ENCODE measurements around the gene NCAPD2.
"Not testable (repeated sequence)": the region's sequence is repeated elsewhere in the genome, so short reads cannot be mapped to it uniquely, and the experiment has no call there.

Gene NCAPD2

DNA sequence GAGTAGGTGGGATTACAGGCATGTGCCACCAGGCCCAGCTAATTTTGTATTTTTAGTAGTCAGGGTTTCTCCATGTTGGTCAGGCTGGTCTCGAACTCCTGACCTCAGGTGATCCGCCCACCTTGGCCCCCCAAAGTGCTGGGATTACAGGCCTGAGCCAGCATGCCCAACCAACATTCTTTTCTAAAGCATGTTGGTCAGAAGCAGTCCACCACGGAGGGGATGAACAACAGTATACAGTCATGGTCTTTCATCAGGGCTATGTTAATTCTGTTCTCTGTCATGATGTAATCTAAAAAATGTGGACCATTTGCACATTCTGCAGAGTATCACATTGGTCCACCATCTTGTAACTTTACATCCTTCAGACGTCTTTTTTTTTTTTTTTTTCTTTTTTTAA, 4.5 kb upstream of the NCAPD2 start:
- TF ChIP-seq, protein P1, sequence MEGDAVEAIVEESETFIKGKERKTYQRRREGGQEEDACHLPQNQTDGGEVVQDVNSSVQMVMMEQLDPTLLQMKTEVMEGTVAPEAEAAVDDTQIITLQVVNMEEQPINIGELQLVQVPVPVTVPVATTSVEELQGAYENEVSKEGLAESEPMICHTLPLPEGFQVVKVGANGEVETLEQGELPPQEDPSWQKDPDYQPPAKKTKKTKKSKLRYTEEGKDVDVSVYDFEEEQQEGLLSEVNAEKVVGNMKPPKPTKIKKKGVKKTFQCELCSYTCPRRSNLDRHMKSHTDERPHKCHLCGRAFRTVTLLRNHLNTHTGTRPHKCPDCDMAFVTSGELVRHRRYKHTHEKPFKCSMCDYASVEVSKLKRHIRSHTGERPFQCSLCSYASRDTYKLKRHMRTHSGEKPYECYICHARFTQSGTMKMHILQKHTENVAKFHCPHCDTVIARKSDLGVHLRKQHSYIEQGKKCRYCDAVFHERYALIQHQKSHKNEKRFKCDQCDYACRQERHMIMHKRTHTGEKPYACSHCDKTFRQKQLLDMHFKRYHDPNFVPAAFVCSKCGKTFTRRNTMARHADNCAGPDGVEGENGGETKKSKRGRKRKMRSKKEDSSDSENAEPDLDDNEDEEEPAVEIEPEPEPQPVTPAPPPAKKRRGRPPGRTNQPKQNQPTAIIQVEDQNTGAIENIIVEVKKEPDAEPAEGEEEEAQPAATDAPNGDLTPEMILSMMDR (IDR thresholded peaks at IDR 0.05; ENCODE audit: insufficient read depth, low read length, poor library complexity, severe bottlenecking) = no peak
- TF ChIP-seq EZH2phosphoT487 (conservative IDR thresholded peaks at IDR 0.05; ENCODE audit: low read length) = no peak

DNA sequence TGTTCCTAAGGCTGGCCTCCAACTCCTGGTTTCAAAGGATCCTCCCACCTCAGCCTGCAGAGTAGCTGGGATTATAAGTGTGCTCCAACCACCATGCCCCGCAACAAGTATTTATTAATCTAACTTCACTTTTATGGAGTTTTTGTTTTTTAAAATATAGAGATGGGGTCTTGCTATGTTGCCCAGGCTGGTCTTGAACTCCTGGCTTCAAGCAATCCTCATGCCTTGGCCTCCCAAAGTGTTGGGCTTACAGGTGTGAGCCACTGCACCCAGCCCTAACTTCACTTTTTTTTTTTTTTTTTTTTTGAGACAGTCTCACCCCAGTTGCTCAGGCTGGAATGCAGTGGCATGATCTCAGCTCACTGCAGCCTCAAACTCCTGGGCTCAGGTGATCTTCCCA, 3.2 kb upstream of the NCAPD2 start:
- not testable (repeated sequence) for H4K20me1 ChIP-seq (ENCODE audit: low read depth, low read length); H3K4me2 ChIP-seq (ENCODE audit: low read depth, low read length, poor library complexity, severe bottlenecking); H3K9ac ChIP-seq (ENCODE audit: low read length); H3K27ac ChIP-seq (ENCODE audit: low read depth, low read length); H3K4me3 ChIP-seq (ENCODE audit: insufficient read depth, low read length, poor library complexity, severe bottlenecking); H3K9me2 ChIP-seq (replicated peaks; ENCODE audit: insufficient read depth, low read length); H2AFZ ChIP-seq (ENCODE audit: low read depth, low read length, severe bottlenecking); H3K9me3 ChIP-seq (ENCODE audit: insufficient read depth, low read length); H3K36me3 ChIP-seq (ENCODE audit: low read length); H3K27me3 ChIP-seq (ENCODE audit: low read length)
- Histone ChIP-seq H3F3A (ENCODE audit: insufficient read depth) (peaks cover 16% of the 10 kb centered on the region), H3K79me2 (ENCODE audit: insufficient read depth, low read length) (peaks cover 28% of the 10 kb centered on the region)

More for the DNA sequence above, 4.5 kb upstream of the NCAPD2 start:
- H3K9ac ChIP-seq (ENCODE audit: low read length) = no peak overlapping the region
- peaks cover 16% of the 10 kb centered on the region for H3K79me2 ChIP-seq (ENCODE audit: insufficient read depth, low read length)
- H3K4me2 ChIP-seq (ENCODE audit: low read depth, low read length, poor library complexity, severe bottlenecking) = no peak overlapping the region
- no peaks in the 10 kb centered on the region for H3K9me2 ChIP-seq (replicated peaks; ENCODE audit: insufficient read depth, low read length)
- no peaks in the 10 kb centered on the region for H3K27me3 ChIP-seq (ENCODE audit: low read length)
- no peak overlapping the region for H3K4me3 ChIP-seq (ENCODE audit: insufficient read depth, low read length, poor library complexity, severe bottlenecking)
- no peaks in the 10 kb centered on the region for H4K20me1 ChIP-seq (ENCODE audit: low read depth, low read length)
- no peaks in the 10 kb centered on the region for H3K9me3 ChIP-seq (ENCODE audit: insufficient read depth, low read length)
- no peak overlapping the region for H3K27ac ChIP-seq (ENCODE audit: low read depth, low read length)
- H3F3A ChIP-seq (ENCODE audit: insufficient read depth) = peaks cover 17% of the 10 kb centered on the region
- peaks cover 6% of the 10 kb centered on the region for H3K36me3 ChIP-seq (ENCODE audit: low read length)
- no peak overlapping the region for H2AFZ ChIP-seq (ENCODE audit: low read depth, low read length, severe bottlenecking)

DNA sequence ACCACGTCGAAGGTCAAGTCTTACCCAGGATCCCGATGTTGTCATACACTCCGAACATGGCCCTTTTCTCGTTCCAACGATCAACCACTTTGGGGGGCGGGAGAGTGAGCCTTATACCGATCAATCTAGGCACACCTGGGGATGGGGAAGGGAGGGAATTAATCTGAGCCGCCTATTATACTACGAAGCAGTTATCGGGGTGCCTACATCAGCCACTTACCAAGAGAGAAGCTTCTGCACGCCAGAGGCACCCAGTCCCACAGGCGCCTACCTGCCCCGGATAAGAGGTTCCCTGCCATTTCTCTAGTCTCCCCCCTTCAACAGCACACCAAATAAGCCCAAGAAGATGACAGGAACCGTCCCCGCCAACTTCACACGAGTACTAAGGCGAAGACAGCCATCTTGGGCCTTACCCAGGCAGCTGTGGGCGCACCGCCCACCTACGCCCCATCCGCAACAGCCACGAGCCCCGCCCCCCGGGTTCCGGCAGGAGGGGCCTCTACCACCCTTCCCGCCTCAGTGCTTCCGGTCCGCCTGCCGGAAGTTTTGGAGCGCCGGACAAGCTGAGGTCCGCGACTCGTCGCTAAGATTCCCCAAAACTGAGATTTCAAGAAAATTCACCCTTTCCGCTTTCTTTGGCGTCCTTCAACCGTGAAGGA, 935 bp upstream of the NCAPD2 start, which contains the start of gene MRPL51:
Gene MRPL51, minus strand, starts transcription at position 425 of the 659 bp plus-strand sequence. Its CDS starts 126 bp downstream, at position 299.
- peak within 1 kb of the TSS; percentile 49 for H2AFZ ChIP-seq (ENCODE audit: low read depth, low read length, severe bottlenecking)
- peaks cover 46% of the 10 kb centered on the region for H3K79me2 ChIP-seq (ENCODE audit: insufficient read depth, low read length)
- H3K27ac ChIP-seq (ENCODE audit: low read depth, low read length) = peak within 1 kb of the TSS; percentile 93
- peak within 1 kb of the TSS; percentile 96 for H3K4me2 ChIP-seq (ENCODE audit: low read depth, low read length, poor library complexity, severe bottlenecking)
- peak within 1 kb of the TSS; percentile 91 for H3K9ac ChIP-seq (ENCODE audit: low read length)
- peak within 1 kb of the TSS; percentile 80 for H3K4me3 ChIP-seq (ENCODE audit: insufficient read depth, low read length, poor library complexity, severe bottlenecking)
- no peaks in the 10 kb centered on the region for H3K9me3 ChIP-seq (ENCODE audit: insufficient read depth, low read length)
- no peaks in the 10 kb centered on the region for H3K27me3 ChIP-seq (ENCODE audit: low read length)
- TF ChIP-seq, protein P1 (IDR thresholded peaks at IDR 0.05; ENCODE audit: insufficient read depth, low read length, poor library complexity, severe bottlenecking) = no peak
- no peak for TF ChIP-seq EZH2phosphoT487 (conservative IDR thresholded peaks at IDR 0.05; ENCODE audit: low read length)
- H4K20me1 ChIP-seq (ENCODE audit: low read depth, low read length) = no peaks in the 10 kb centered on the region
- H3F3A ChIP-seq (ENCODE audit: insufficient read depth) = peaks cover 16% of the 10 kb centered on the region
- no peaks in the 10 kb centered on the region for H3K9me2 ChIP-seq (replicated peaks; ENCODE audit: insufficient read depth, low read length)
- H3K36me3 ChIP-seq (ENCODE audit: low read length) = peaks cover 11% of the 10 kb centered on the region

DNA sequence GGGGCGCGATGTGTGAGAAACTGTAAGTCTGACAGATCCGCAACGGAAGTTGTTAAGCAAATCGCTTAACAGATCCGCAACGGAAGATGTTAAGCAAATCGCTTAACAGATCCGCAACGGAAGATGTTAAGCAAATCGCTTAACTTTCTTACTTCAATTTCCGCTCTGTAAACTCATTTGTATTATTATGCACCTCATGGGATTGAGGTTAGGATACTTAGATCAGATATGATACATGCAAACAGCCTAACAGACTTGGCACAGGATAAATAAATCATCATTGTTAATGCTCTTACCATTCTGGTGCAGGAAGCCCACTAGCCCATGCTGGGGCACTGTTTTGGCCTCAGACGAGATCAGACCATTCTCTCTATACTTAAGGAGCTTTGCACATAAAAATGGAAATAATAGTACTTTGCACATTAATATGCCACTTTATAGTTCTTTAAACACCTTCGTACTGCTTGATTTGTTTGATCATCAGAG, 399 bp downstream of the NCAPD2 start:
- Histone ChIP-seq H2AFZ (ENCODE audit: low read depth, low read length, severe bottlenecking) (no peak overlapping the region), H4K20me1 (ENCODE audit: low read depth, low read length) (no peaks in the 10 kb centered on the region), H3K4me3 (ENCODE audit: insufficient read depth, low read length, poor library complexity, severe bottlenecking) (peak overlapping the region; percentile 80), H3K9me3 (ENCODE audit: insufficient read depth, low read length) (no peaks in the 10 kb centered on the region), H3K36me3 (ENCODE audit: low read length) (peaks cover 16% of the 10 kb centered on the region), H3K27me3 (ENCODE audit: low read length) (no peaks in the 10 kb centered on the region), H3K79me2 (ENCODE audit: insufficient read depth, low read length) (peaks cover 59% of the 10 kb centered on the region), H3K27ac (ENCODE audit: low read depth, low read length) (peak overlapping the region; percentile 93), H3F3A (ENCODE audit: insufficient read depth) (peaks cover 16% of the 10 kb centered on the region), H3K4me2 (ENCODE audit: low read depth, low read length, poor library complexity, severe bottlenecking) (peak overlapping the region; percentile 92), H3K9me2 (replicated peaks; ENCODE audit: insufficient read depth, low read length) (no peaks in the 10 kb centered on the region), H3K9ac (ENCODE audit: low read length) (peak overlapping the region; percentile 91)
- no peak for TF ChIP-seq EZH2phosphoT487 (conservative IDR thresholded peaks at IDR 0.05; ENCODE audit: low read length)
- TF ChIP-seq, protein P1 (IDR thresholded peaks at IDR 0.05; ENCODE audit: insufficient read depth, low read length, poor library complexity, severe bottlenecking) = no peak
